Measurements from ENCODE around the gene ADAM21. TPM values are rescaled to one million over a fixed set of nuclear protein-coding genes. Genes with fewer than 3 reads are reported as not detected.
A peak's percentile ranks its signal among the peaks of the same experiment; 100 is the strongest.
"Not testable (repeated sequence)": the region's sequence is repeated elsewhere in the genome, so short reads cannot be mapped to it uniquely, and the experiment has no call there.

The ADAM21 gene
- 0.26 TPM in 1 of 2 replicates, not detected in the other for total RNA-seq (2014; rRNA removed; shearing (Covaris generic))

GRCh38 chr14:70451874-70452273 is at the start of gene ADAM21:
TSS of gene ADAM21 (plus strand) at chr14:70452174. CDS start at chr14:70457500, 5,326 bp downstream.
- Histone ChIP-seq H3K27ac (no peak within 1 kb of the TSS), H3K9me3 (replicated peaks) (no peaks in the 10 kb centered on the region), H3K36me3 (no peaks in the 10 kb centered on the region), H3K4me1 (replicated peaks) (no peaks in the 10 kb centered on the region), H3K27me3 (replicated peaks) (no peaks in the 10 kb centered on the region; the same call in 1 of the 2 replicates), H3K4me3 (no peak within 1 kb of the TSS)
- no peak for DNase-seq (ENCODE audit: low read depth in 1 of 2, low spot score in 2 of 2)

GRCh38 chr14:70403335-70403734 is 48.6 kb upstream of the ADAM21 start:
- not testable (repeated sequence) for H3K36me3 ChIP-seq; DNase-seq (ENCODE audit: low read depth in 1 of 2, low spot score in 2 of 2); H3K4me1 ChIP-seq (replicated peaks); H3K4me3 ChIP-seq; H3K9me3 ChIP-seq (replicated peaks); H3K27ac ChIP-seq; H3K27me3 ChIP-seq (replicated peaks)

- DNase-seq (ENCODE audit: low read depth in 1 of 2, low spot score in 2 of 2); H3K27me3 ChIP-seq (replicated peaks); H3K36me3 ChIP-seq; H3K9me3 ChIP-seq (replicated peaks); H3K27ac ChIP-seq; H3K4me1 ChIP-seq (replicated peaks); H3K4me3 ChIP-seq: not testable (repeated sequence)
These were observed 45.8 kb upstream of the ADAM21 start for GRCh38 chr14:70406216-70406615.

GRCh38 chr14:70407621-70408020 is 44.4 kb upstream of the ADAM21 start:
- H3K27me3 ChIP-seq (replicated peaks), result no peaks in the 10 kb centered on the region
- H3K9me3 ChIP-seq (replicated peaks), result no peaks in the 10 kb centered on the region
- peaks cover 3% of the 10 kb centered on the region; the same call in 1 of the 2 replicates for H3K36me3 ChIP-seq
- no peak for DNase-seq (ENCODE audit: low read depth in 1 of 2, low spot score in 2 of 2)
- no peak overlapping the region for H3K27ac ChIP-seq
- no peak overlapping the region for H3K4me3 ChIP-seq
- H3K4me1 ChIP-seq (replicated peaks), result no peaks in the 10 kb centered on the region

- Histone ChIP-seq H3K27me3 (replicated peaks) (no peaks in the 10 kb centered on the region), H3K9me3 (replicated peaks) (no peaks in the 10 kb centered on the region), H3K36me3 (peaks cover 15% of the 10 kb centered on the region), H3K4me3 (peak overlapping the region; percentile 64), H3K27ac (no peak overlapping the region), H3K4me1 (replicated peaks) (peaks cover 6% of the 10 kb centered on the region; the same call in 1 of the 2 replicates)
- no peak for DNase-seq (ENCODE audit: low read depth in 1 of 2, low spot score in 2 of 2)
These were observed 36.2 kb upstream of the ADAM21 start for GRCh38 chr14:70415788-70416187.

- peaks cover 6% of the 10 kb centered on the region; the same call in 1 of the 2 replicates for H3K4me1 ChIP-seq (replicated peaks)
- peak in 1 of 2 experiments; percentile 5 for DNase-seq (ENCODE audit: low read depth in 1 of 2, low spot score in 2 of 2)
- no peaks in the 10 kb centered on the region for H3K9me3 ChIP-seq (replicated peaks)
- H3K27me3 ChIP-seq (replicated peaks), result no peaks in the 10 kb centered on the region
- peak overlapping the region; percentile 64 for H3K4me3 ChIP-seq
- H3K27ac ChIP-seq, result no peak overlapping the region
- peaks cover 15% of the 10 kb centered on the region for H3K36me3 ChIP-seq
These were observed 35.6 kb upstream of the ADAM21 start for GRCh38 chr14:70416338-70416724.

GRCh38 chr14:70416725-70417349 is 35.1 kb upstream of the ADAM21 start, which contains the start of gene SYNJ2BP:
TSS of gene SYNJ2BP (minus strand) at chr14:70417090. CDS start at chr14:70416963, 127 bp downstream.
- peaks cover 12% of the 10 kb centered on the region for H3K36me3 ChIP-seq
- H3K27me3 ChIP-seq (replicated peaks), result no peaks in the 10 kb centered on the region
- peak; percentile 53 to 55 for DNase-seq (ENCODE audit: low read depth in 1 of 2, low spot score in 2 of 2)
- H3K9me3 ChIP-seq (replicated peaks), result no peaks in the 10 kb centered on the region
- peaks cover 6% of the 10 kb centered on the region; the same call in 1 of the 2 replicates for H3K4me1 ChIP-seq (replicated peaks)
- peak within 1 kb of the TSS; percentile 51 for H3K27ac ChIP-seq
- H3K4me3 ChIP-seq, result peak within 1 kb of the TSS; percentile 64

GRCh38 chr14:70419270-70419931 is 32.6 kb upstream of the ADAM21 start:
- H3K4me3 ChIP-seq; H3K27me3 ChIP-seq (replicated peaks): not testable (repeated sequence)

GRCh38 chr14:70422538-70422937 is 29.4 kb upstream of the ADAM21 start:
- Histone ChIP-seq H3K4me3 (no peak overlapping the region), H3K27ac (no peak overlapping the region)
- DNase-seq (ENCODE audit: low read depth in 1 of 2, low spot score in 2 of 2), result no peak

More at GRCh38 chr14:70419270-70419931, 32.6 kb upstream of the ADAM21 start:
- not testable (repeated sequence) for H3K4me1 ChIP-seq (replicated peaks); H3K9me3 ChIP-seq (replicated peaks); H3K27ac ChIP-seq; DNase-seq (ENCODE audit: low read depth in 1 of 2, low spot score in 2 of 2); H3K36me3 ChIP-seq

GRCh38 chr14:70425354-70425753 is 26.6 kb upstream of the ADAM21 start:
- H3K4me3 ChIP-seq, result no peak overlapping the region
- no peaks in the 10 kb centered on the region for H3K4me1 ChIP-seq (replicated peaks)
- DNase-seq (ENCODE audit: low read depth in 1 of 2, low spot score in 2 of 2), result no peak
- no peaks in the 10 kb centered on the region for H3K27me3 ChIP-seq (replicated peaks)
- H3K27ac ChIP-seq, result no peak overlapping the region
- H3K36me3 ChIP-seq, result no peaks in the 10 kb centered on the region
- H3K9me3 ChIP-seq (replicated peaks), result no peaks in the 10 kb centered on the region

More at GRCh38 chr14:70422538-70422937, 29.4 kb upstream of the ADAM21 start:
- Histone ChIP-seq H3K9me3 (replicated peaks) (no peaks in the 10 kb centered on the region), H3K27me3 (replicated peaks) (no peaks in the 10 kb centered on the region), H3K4me1 (replicated peaks) (no peaks in the 10 kb centered on the region), H3K36me3 (no peaks in the 10 kb centered on the region)

GRCh38 chr14:70426555-70426954 is 25.4 kb upstream of the ADAM21 start:
- not testable (repeated sequence) for DNase-seq (ENCODE audit: low read depth in 1 of 2, low spot score in 2 of 2); H3K4me1 ChIP-seq (replicated peaks); H3K27me3 ChIP-seq (replicated peaks); H3K36me3 ChIP-seq; H3K27ac ChIP-seq; H3K4me3 ChIP-seq; H3K9me3 ChIP-seq (replicated peaks)

- no peaks in the 10 kb centered on the region for H3K27me3 ChIP-seq (replicated peaks)
- H3K9me3 ChIP-seq (replicated peaks), result no peaks in the 10 kb centered on the region
- no peak overlapping the region for H3K27ac ChIP-seq
- H3K4me3 ChIP-seq, result no peak overlapping the region
- no peaks in the 10 kb centered on the region for H3K36me3 ChIP-seq
- DNase-seq (ENCODE audit: low read depth in 1 of 2, low spot score in 2 of 2), result no peak
- no peaks in the 10 kb centered on the region for H3K4me1 ChIP-seq (replicated peaks)
These were observed 15.1 kb upstream of the ADAM21 start for GRCh38 chr14:70436867-70437266.

GRCh38 chr14:70441641-70442040 is 10.3 kb upstream of the ADAM21 start:
- Histone ChIP-seq H3K4me3 (no peak overlapping the region), H3K36me3 (no peaks in the 10 kb centered on the region), H3K27me3 (replicated peaks) (no peaks in the 10 kb centered on the region), H3K4me1 (replicated peaks) (no peaks in the 10 kb centered on the region), H3K27ac (no peak overlapping the region), H3K9me3 (replicated peaks) (0 out of 2 replicates have a peak, but pooled peaks cover 2% of the 10 kb centered on the region)
- no peak for DNase-seq (ENCODE audit: low read depth in 1 of 2, low spot score in 2 of 2)

- H3K4me1 ChIP-seq (replicated peaks), result no peaks in the 10 kb centered on the region
- H3K9me3 ChIP-seq (replicated peaks), result 0 out of 2 replicates have a peak, but pooled peaks cover 2% of the 10 kb centered on the region
- no peak overlapping the region for H3K4me3 ChIP-seq
- H3K27ac ChIP-seq, result no peak overlapping the region
- no peaks in the 10 kb centered on the region for H3K36me3 ChIP-seq
- no peak for DNase-seq (ENCODE audit: low read depth in 1 of 2, low spot score in 2 of 2)
- no peaks in the 10 kb centered on the region for H3K27me3 ChIP-seq (replicated peaks)
These were observed 9.2 kb upstream of the ADAM21 start for GRCh38 chr14:70442750-70443149.

All from SJSA1 (cell line).